ENCODE data around the gene VCP.

- TF ChIP-seq, protein P1, sequence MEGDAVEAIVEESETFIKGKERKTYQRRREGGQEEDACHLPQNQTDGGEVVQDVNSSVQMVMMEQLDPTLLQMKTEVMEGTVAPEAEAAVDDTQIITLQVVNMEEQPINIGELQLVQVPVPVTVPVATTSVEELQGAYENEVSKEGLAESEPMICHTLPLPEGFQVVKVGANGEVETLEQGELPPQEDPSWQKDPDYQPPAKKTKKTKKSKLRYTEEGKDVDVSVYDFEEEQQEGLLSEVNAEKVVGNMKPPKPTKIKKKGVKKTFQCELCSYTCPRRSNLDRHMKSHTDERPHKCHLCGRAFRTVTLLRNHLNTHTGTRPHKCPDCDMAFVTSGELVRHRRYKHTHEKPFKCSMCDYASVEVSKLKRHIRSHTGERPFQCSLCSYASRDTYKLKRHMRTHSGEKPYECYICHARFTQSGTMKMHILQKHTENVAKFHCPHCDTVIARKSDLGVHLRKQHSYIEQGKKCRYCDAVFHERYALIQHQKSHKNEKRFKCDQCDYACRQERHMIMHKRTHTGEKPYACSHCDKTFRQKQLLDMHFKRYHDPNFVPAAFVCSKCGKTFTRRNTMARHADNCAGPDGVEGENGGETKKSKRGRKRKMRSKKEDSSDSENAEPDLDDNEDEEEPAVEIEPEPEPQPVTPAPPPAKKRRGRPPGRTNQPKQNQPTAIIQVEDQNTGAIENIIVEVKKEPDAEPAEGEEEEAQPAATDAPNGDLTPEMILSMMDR (IDR thresholded peaks at IDR 0.05; ENCODE audit: insufficient read depth, low read length, poor library complexity, severe bottlenecking), result no peak
- TF ChIP-seq EZH2phosphoT487 (conservative IDR thresholded peaks at IDR 0.05; ENCODE audit: low read length), result no peak
Observed at GRCh38 chr9:35105126-35105525, 32.7 kb upstream of the VCP start.
